Osteoblast (primary cell): ENCODE measurements around the gene ELOVL5. TPM values are rescaled to one million over a fixed set of nuclear protein-coding genes. Genes with fewer than 3 reads are reported as not detected.
A peak's percentile ranks its signal among the peaks of the same experiment; 100 is the strongest.

Source experiments
- DNase-seq: peaks from one replicate; pipeline ENCODE4 v3.0.0; 2011; ENCODE audit warnings: low spot score, mixed read lengths; ENCODE audit not compliant: insufficient read length; ENCODE audit errors: missing footprints
- H2AFZ ChIP-seq: 2 replicates; pipeline ENCODE4 v1.6.0; 2011; ENCODE audit warnings: mild to moderate bottlenecking, low read length
- H3K27ac ChIP-seq: 2 replicates; pipeline ENCODE4 v1.5.1; 2011; ENCODE audit warnings: mild to moderate bottlenecking, low read depth, low read length, moderate library complexity
- H3K27me3 ChIP-seq: 2 replicates; pipeline ENCODE4 v1.6.0; 2012; ENCODE audit warnings: mild to moderate bottlenecking, control low read depth, inconsistent platforms, low read length, moderate library complexity; ENCODE audit not compliant: insufficient read depth
- H3K36me3 ChIP-seq: 2 replicates; pipeline ENCODE4 v1.5.1; 2011; ENCODE audit warnings: mild to moderate bottlenecking, low read length, control low read depth, moderate library complexity; ENCODE audit not compliant: insufficient read depth
- H3K4me1 ChIP-seq: 2 replicates; pipeline ENCODE4 v1.5.1; 2011; ENCODE audit warnings: mild to moderate bottlenecking, low read length, control low read depth, moderate library complexity; ENCODE audit not compliant: insufficient read depth
- H3K4me2 ChIP-seq: 2 replicates; pipeline ENCODE4 v1.6.0; 2011; ENCODE audit warnings: mild to moderate bottlenecking, low read length; ENCODE audit not compliant: insufficient read depth
- H3K4me3 ChIP-seq: fragments of 200-600 bp; sonication (generic); 3 replicates; pipeline ENCODE4 v1.5.1; 2012; ENCODE audit warnings: mild to moderate bottlenecking, low read length, inconsistent platforms; ENCODE audit not compliant: insufficient read depth
- H3K79me2 ChIP-seq: 2 replicates; pipeline ENCODE4 v1.6.0; 2012; ENCODE audit warnings: mild to moderate bottlenecking, low read length, control low read depth, inconsistent platforms; ENCODE audit not compliant: insufficient read depth
- H3K9me3 ChIP-seq: 2 replicates; pipeline ENCODE4 v1.5.1; 2011; ENCODE audit warnings: low read depth, low read length, control low read depth
- H4K20me1 ChIP-seq: 2 replicates; pipeline ENCODE4 v1.6.0; 2012; ENCODE audit warnings: mild to moderate bottlenecking, low read length, control low read depth; ENCODE audit not compliant: insufficient read depth
- total RNA-seq: library from RNA; depleted of rRNA; stranded (reverse); fragments of >200 nt; gene quantifications from 2 replicates; pipeline ENCODE4 v1.2.3, GENCODE V29; 2012
- TF ChIP-seq, protein P1 (sequence below): IDR thresholded peaks from 2 replicates; pipeline ENCODE4 v1.5.1; 2011; ENCODE audit warnings: mild to moderate bottlenecking, low read depth, low read length, moderate library complexity; ENCODE audit errors: extremely low read depth

The ELOVL5 gene, protein sequence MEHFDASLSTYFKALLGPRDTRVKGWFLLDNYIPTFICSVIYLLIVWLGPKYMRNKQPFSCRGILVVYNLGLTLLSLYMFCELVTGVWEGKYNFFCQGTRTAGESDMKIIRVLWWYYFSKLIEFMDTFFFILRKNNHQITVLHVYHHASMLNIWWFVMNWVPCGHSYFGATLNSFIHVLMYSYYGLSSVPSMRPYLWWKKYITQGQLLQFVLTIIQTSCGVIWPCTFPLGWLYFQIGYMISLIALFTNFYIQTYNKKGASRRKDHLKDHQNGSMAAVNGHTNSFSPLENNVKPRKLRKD
- total RNA-seq: 75.3 and 76.6 TPM in 2 replicates

DNA sequence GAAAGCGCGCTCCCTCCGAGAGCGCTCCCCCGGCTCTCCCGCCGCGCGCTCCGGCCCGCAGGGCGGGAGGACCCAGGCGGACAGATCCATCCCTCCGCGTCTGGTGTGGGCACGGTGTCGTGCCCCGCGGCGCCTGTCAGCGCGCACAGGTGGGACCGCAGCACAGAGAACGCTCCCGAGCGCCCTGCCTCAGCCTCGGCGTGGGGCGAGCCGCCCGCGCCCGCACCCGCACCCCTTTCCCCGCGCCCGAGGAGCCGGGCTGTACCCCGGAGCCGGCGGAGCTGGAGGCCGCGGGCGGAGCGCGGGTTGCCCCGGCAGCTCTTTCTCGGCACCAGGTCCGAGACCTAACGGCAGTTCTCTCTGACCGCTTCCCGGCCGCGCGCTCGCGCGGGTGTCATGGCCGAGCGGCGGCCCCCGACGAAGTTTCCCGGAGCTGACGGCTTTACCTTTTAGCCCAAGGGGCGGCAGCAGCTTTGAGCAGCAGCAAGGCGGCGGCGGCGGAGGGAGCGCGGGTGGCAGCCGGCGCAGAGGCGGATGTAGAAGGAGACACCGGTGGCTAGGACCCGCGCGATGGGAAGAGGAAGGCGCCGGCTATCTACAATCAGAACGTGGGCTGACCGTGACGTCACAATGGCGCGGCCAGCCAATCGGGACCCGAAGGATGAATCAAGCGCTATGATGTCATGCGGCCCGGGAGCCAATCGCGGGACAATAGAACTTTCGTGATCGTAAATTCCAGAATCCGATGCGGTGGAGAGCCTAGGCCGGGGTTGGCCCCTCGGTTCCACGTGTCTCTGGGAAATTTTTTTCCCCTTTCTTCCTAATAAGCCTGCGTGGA lies at the start of gene ELOVL5:
ELOVL5 (minus strand) TSS at position 580 of the 838 bp plus-strand sequence. CDS start 53,251 bp downstream, outside the sequence.
- Histone ChIP-seq H3K79me2 (peaks cover 41% of the 10 kb centered on the region), H3K27me3 (peaks cover 11% of the 10 kb centered on the region), H3K4me2 (peak within 1 kb of the TSS; percentile 91), H3K4me1 (peaks cover 7% of the 10 kb centered on the region), H3K27ac (peak within 1 kb of the TSS; percentile 93), H4K20me1 (peaks cover 23% of the 10 kb centered on the region), H2AFZ (peak within 1 kb of the TSS; percentile 98), H3K4me3 (peak within 1 kb of the TSS; percentile 90), H3K9me3 (no peaks in the 10 kb centered on the region), H3K36me3 (no peaks in the 10 kb centered on the region)
- TF ChIP-seq, protein P1, sequence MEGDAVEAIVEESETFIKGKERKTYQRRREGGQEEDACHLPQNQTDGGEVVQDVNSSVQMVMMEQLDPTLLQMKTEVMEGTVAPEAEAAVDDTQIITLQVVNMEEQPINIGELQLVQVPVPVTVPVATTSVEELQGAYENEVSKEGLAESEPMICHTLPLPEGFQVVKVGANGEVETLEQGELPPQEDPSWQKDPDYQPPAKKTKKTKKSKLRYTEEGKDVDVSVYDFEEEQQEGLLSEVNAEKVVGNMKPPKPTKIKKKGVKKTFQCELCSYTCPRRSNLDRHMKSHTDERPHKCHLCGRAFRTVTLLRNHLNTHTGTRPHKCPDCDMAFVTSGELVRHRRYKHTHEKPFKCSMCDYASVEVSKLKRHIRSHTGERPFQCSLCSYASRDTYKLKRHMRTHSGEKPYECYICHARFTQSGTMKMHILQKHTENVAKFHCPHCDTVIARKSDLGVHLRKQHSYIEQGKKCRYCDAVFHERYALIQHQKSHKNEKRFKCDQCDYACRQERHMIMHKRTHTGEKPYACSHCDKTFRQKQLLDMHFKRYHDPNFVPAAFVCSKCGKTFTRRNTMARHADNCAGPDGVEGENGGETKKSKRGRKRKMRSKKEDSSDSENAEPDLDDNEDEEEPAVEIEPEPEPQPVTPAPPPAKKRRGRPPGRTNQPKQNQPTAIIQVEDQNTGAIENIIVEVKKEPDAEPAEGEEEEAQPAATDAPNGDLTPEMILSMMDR: no peak
- peak; percentile 96 for DNase-seq

DNA sequence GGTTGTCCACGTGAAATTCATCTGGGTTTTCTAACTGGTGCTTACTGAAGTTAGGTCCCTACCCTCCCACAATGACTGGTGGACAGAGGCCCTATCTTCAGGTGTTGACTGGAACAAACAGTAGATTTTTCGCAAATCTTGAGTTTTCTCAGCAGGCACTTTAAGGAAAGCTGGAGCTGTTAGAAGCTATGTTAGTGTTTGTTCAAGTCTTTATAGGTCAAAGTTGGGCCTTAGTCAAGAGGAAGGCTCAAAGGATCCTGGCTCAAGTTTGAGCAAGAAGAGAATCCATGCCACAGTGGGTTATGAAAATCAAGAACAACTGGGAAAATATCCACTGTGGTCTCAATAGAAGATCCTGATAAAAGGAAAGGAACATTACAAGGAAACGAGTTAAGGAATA lies 48.5 kb upstream of the ELOVL5 start:
- Histone ChIP-seq H3K79me2 (no peaks in the 10 kb centered on the region), H3K4me2 (no peak overlapping the region), H3K27me3 (peaks cover 6% of the 10 kb centered on the region), H3K4me1 (no peaks in the 10 kb centered on the region), H2AFZ (no peak overlapping the region), H4K20me1 (no peaks in the 10 kb centered on the region), H3K36me3 (no peaks in the 10 kb centered on the region), H3K4me3 (no peak overlapping the region), H3K9me3 (no peaks in the 10 kb centered on the region), H3K27ac (no peak overlapping the region)
- TF ChIP-seq, protein P1: no peak
- DNase-seq: no peak

DNA sequence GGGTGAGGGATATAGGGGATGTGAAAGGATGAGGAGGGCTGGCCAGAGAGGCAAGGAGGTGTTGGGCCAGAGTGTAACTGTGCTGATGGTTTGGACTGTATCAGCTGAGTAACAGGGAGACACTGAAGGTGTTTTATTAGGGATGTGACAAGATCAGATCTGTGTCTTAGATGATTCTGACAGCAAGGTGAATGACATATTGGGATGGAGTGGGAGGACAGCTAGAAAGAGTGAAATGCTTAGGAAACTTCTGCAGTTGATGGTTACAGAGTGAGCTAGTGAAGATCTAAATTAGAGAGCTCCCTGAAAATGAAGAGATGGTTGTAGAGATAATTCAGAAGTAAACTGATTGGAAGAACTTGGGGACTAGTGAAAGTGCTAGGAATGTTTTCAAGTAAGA lies 47.2 kb upstream of the ELOVL5 start:
- no peak for DNase-seq
- no peaks in the 10 kb centered on the region for H3K36me3 ChIP-seq
- H3K79me2 ChIP-seq: no peaks in the 10 kb centered on the region
- peaks cover 6% of the 10 kb centered on the region for H3K27me3 ChIP-seq
- H3K4me3 ChIP-seq: no peak overlapping the region
- H2AFZ ChIP-seq: no peak overlapping the region
- H3K4me2 ChIP-seq: no peak overlapping the region
- no peaks in the 10 kb centered on the region for H3K9me3 ChIP-seq
- H4K20me1 ChIP-seq: no peaks in the 10 kb centered on the region
- no peaks in the 10 kb centered on the region for H3K4me1 ChIP-seq
- no peak overlapping the region for H3K27ac ChIP-seq
- TF ChIP-seq, protein P1: no peak

DNA sequence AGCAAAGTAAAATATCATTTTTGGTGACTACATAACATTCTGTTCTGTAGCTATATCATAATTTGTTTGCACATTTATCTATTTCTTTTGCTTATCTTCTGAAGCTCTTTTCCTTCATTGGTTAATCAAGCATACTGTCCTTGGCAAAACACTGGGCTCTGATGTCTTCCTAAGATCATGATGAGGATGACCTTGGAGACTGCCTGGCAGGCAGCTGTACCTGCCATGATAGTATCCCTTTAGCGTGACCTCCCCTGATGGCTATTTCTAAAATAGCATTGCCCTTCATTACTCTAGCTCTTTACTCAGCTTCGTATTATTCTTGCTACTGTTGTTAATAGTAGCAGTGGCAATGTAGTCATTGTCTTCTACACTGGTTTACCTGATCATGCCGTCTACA lies 46.0 kb upstream of the ELOVL5 start:
- Histone ChIP-seq H3K9me3 (no peaks in the 10 kb centered on the region), H3K4me2 (no peak overlapping the region), H3K4me1 (no peaks in the 10 kb centered on the region), H4K20me1 (no peaks in the 10 kb centered on the region), H2AFZ (no peak overlapping the region), H3K27ac (no peak overlapping the region), H3K79me2 (no peaks in the 10 kb centered on the region), H3K27me3 (peaks cover 6% of the 10 kb centered on the region), H3K4me3 (no peak overlapping the region), H3K36me3 (no peaks in the 10 kb centered on the region)
- DNase-seq: no peak
- TF ChIP-seq, protein P1: no peak
